DMS114 treated with DMSO at 0.1 percent for 48 hours (cell line): ENCODE results near the gene CHRDL1.
"Not testable (repeated sequence)": the region's sequence is repeated elsewhere in the genome, so short reads cannot be mapped to it uniquely, and the experiment has no call there.

Experiments used
- DNase-seq: peaks from one replicate; lab custom pipeline; 2025; ENCODE audit not compliant: unreplicated experiment; lab: John Stamatoyannopoulos, UW

Gene CHRDL1, protein sequence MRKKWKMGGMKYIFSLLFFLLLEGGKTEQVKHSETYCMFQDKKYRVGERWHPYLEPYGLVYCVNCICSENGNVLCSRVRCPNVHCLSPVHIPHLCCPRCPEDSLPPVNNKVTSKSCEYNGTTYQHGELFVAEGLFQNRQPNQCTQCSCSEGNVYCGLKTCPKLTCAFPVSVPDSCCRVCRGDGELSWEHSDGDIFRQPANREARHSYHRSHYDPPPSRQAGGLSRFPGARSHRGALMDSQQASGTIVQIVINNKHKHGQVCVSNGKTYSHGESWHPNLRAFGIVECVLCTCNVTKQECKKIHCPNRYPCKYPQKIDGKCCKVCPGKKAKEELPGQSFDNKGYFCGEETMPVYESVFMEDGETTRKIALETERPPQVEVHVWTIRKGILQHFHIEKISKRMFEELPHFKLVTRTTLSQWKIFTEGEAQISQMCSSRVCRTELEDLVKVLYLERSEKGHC

DNA sequence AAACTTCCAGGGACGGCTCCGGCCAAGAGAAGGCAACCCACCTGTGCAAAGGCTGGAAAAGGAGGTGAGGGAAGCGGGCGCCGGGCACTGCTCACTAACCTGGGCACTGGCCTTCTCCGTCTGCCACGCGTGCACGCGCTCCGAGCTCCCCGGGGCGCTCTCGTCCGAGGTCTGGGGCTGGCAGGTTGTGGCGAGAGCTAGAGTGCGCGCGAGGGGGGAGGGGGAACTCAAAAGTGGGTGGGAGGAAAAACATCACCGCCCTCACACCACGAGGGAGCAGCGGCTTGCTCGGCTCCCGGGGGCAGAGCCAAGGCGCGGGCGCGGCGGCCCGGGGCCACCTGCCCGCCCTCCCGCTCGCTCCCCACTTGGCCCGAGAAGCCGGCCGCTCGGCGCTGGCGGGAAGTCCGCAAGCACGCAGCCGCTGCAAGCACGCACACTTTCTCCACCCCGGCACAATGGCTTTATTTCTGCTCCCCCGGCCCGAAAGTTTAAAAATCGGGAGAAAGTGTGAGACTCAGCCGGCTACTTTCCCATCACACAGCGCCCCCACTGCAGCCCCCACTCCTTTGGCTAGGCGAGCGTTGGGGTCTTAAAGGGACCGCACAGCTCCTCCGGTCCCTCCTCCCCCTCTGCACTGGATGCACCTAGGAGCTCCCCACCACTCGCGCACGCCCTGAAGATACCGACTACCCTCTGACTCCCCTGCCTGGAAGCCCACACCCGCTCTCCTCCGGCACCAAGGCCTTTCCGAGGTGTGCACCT, at the start of gene CHRDL1:
Gene CHRDL1, minus strand, starts transcription at position 173 of the 762 bp plus-strand sequence. CDS start 3,636 bp downstream, outside the sequence.
- no peak for DNase-seq

DNA sequence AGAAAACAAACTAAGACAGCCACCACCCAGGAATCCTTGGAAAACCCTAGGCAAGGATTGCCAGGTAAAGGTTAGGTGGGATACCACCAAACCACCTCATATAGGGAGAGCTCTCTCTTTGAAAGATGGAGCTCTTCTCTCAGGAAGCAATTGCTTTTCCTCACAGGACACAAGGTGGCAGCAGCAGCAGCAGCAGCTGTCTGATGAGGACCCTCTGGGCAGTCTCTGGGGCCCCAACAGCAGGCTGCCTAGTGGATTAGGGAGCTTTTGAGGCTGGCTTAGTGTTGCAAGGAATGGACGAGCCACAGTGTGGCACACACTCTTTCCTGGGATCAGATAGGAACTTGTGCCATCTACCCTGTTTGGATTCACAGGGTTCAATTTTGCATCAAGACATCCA, 41.4 kb upstream of the CHRDL1 start:
- no peak for DNase-seq

DNA sequence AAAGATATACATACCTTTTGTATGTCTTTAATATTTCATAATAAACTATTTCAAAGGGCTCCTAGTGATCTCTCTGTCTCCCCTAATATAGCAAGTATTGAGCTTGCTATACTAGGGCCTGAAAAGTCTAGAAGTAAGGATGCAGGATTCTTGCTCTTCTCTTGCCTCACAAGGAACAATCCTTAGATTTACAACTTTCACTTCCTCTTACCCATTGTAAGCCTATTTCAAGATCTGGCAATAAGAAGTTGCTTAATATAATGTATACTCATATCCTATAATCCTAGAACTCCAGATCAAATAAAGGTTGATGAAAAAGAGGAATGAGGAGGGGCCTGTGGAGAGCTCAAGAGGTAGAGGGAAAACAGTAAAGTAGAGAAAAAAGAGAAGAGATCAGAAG, 40.8 kb upstream of the CHRDL1 start:
- no peak for DNase-seq

DNA sequence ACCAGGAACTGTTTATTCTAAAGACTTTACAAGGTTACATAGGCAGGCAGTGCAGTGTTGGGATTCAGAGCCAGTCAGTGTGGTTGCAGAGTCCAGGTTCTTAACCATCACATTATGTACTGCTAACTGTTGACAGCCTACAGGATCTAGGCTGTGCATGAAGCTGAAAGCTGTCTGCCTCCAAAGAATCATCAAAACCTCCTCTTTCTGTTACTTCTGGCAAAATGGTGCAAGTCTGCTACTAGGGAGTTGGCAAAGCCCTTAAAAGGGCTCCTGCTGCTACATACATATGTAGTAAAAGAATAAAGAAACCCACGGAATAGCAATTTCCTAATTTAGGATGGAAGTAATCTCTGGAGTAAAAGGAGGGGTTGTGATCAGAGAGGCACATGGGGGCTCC, 40.4 kb upstream of the CHRDL1 start:
- DNase-seq: no peak

DNA sequence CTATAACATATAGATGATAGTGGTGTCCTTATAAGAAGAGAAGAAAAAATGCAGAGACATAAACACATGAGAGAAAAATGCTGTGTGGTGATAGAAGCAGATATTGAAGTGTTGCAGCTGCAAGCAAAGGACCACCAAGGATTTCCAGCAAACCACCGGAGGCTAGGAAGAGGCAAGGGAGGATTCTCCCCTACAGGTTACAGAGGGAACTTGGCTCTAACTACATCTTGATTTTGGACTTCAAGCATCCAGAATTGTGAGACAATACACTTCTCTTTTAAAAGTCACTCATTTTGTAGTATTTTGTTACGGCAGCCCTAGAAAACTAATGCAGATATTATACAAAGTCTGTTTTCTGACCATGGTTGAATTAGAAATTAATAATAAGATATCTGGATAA, 30.4 kb upstream of the CHRDL1 start:
- DNase-seq: no peak

DNA sequence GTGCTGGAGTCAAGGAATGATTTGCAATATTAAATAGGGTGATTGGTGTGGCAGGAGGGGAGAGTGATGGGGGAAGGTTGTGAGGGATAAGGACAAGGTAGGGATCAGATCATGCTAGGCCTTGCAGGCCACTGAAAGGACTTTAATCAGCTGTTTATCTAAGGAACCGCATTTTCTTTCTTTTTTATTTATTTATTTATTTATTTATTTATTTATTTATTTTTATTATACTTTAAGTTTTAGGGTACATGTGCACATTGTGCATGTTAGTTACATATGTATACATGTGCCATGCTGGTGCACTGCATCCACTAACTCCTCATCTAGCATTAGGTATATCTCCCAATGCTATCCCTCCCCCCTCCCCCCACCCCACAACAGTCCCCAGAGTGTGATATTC, 20.9 kb upstream of the CHRDL1 start:
- not testable (repeated sequence) for DNase-seq

DNA sequence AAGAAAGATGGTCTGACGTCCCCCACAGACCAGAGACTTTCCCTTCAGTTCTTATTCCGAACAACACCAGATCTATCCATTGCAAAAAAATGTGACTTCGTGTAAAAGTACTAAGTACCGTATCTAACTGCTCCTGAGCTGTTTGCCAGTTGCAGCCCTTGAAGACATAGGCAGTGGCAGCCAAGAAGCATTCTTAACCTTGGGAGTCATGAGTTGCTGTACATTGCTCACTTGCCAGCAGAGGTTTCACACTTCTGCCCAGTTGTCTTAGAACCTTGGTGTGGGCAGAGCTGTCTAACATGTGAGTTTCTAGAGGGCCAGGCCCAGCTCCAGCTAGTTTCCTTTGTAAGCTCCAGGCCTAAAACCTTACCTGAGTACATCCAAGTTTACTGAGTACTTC, 10.5 kb upstream of the CHRDL1 start:
- DNase-seq: no peak

DNA sequence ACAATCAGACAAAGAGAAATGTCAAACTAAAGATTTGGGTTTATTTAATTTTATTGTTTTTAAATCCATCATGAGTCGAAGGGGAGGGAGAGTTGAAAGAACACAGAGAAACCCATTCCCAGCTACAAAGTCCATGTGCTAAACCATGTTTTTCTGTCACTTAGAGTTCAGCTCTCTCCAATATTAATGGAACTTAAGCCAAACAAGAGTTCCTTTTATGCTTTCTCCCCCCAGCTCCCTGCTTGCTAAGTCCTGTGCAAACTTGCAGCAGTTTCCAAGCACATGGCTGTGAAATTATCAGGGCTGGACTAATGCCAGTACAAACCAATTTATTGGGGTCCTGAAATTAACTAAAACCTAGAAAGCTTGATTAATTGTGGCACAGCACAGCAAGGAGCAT, 9.7 kb upstream of the CHRDL1 start:
- no peak for DNase-seq

DNA sequence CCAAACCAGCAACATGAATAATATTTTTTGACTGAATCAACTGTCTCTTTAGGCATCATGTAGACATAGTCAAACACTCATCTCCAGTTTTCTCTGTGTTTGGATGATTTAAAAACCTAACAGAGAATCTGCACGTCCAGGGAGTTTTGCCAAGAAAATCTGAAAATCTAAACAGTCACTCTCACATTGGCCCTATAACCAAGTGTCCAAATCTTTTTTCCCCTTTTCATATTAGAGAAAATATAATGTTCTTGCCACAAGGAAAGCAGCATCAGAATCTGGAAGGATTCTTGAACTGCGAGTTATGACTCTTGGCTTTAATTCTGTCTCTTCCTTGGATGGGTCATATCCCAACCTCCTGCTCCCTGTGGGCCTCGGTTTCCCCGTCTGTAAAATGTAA, 8.8 kb upstream of the CHRDL1 start:
- no peak for DNase-seq

DNA sequence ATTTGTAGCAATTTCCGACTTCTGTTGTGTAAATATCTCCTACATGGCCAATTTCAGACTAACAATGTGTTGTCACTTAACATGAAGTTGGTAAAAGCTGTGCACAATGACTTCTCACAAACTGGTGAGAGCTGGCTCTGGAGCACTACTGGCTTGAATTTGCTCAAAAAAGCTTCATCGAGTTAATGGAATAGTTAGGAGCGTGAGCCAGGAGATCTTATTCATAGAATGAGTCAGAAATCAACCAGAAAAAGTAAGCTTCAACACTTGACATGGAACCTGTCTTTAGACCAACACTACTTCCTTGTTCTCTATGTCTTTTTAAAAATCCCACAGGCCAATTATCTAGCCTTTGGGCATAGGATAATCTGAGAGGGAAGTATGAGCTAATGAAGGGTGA, 7.9 kb upstream of the CHRDL1 start:
- no peak for DNase-seq

DNA sequence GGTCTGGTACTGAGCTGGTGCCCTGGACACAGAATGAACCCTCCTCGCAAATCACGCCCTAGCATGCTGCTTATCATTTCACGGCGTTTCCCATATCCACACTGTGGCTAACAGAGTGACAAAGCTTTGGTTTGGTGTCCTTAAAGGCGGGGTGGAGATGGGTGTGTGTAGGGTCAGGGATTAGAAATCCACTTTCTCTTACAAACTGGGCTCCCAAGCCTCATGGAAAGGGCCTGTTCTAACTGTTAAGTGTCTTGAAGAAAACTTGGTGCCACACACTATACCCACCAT, 735 bp upstream of the CHRDL1 start:
- no peak for DNase-seq

DNA sequence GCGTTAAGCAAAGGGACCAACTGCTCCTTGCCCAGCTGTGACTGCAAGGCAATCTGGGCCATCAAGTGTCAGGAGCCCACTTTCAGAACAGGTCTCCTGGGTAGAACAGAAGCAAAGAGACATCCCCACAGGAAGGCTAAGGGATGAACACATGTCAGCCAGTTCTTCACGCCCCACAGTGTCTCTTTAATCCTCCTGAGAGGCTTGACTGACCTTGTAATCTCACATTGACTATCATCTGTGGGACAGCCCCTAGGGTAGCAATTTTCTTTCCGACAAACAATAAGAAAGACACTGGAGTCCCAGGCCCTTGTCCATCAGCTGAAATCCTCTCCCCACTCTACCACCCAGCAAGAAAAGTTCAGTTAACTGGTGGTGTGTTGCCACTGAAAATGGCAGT, 1.0 kb downstream of the CHRDL1 start:
- DNase-seq: no peak

DNA sequence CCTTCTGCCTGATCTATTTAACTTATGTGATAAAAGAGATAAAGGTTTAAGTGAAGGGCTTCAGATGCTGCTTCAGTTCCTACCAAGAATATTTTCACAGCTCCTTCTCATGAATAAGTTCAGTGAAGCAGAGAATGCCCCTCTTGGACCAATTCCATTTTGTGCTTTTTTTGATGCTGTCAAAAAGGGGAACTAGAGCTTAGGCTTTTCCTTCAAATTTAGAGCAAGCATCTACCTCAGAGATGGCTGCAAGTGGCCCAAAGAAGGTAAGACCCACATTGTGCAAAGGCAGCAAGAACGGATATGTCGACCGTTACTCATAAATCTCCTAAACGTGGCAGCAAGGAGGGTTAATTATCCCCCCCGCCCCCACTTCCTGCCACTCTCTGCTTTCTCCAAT, 4.5 kb downstream of the CHRDL1 start:
- no peak for DNase-seq

DNA sequence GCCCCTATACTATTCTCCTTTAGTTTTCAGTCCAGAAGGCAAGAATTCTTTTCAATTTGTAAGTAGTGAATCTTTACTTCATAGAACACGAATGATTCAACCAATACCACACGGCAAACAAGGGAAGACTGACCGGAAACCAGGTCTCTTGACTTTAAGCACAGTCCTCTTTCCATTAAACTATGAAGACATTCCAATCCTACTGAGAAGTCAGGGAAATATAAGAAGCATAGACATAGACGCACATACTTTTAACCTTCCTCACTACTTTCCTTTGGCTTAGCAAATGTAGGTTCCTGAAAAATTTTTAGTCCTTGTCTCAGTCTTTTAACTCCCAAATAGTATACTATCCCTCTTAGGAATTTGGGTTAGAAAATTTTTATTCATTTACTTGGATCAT, 9.1 kb downstream of the CHRDL1 start:
- no peak for DNase-seq

DNA sequence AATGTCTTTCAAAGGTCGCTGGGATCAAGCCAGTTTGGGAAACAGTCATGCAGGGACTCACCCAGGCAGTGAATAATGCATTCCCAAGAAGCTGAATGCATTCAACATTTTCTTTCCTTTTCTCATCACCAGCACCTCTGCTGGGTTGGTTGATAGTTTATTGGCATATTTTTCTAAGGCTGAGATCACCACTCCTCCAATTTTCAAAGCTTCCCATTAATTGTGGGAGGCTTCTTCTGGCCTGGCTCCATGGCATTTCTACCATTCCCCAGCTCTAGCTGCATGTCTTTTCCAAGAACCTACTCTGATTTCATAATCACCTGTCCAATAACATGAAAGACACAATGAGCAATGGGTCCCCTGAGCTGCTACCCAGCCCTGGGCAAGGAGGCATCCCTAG, 35.8 kb downstream of the CHRDL1 start:
- no peak for DNase-seq

DNA sequence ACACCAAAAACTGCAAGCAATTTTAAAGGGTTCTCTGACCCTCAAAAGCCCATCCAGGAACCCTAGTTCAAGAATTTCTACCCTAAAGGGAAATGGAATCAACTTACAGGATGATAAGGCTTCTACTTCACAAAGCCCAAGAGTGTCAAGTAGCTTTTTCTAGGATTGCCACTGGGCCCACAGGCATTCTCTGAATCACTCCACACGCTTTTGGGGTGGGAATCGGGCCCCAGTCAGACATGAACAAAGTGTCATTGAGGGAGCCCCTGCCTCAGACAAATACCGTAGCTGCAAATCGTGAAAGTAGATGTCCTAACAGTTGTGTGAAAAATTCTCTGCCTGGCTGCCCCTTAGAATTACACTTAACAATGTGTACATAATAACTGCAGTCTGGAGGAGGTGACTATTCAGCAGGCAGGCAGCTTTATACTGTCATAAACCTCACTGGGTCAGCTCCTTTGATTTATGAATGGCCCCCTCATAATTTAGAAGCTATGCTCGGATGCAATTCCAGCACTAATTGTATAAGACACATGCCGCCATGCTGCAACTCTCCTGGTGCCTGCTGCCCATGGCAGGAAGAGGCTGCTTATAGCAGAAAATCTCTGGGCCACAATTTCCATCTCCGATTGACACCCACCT, 36.7 kb downstream of the CHRDL1 start:
- DNase-seq: no peak

DNA sequence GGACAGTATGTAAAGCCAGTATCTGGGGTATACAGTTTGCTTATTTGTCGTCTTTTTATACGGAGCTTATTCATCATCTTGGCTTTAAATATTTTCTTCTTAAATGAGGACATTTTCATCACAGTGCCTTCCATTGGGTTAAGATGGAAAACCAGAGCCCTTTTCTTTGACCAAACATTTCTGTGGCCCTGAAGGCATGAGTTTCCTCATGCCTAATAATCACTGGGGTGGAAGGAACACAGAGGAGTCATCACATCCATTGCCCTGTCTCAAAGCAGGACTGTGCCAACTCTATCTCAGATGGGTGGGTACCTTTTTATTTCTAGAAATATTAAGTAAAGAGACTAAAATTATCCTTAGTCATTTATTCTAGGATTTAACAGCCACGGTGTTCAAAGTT, 40.0 kb downstream of the CHRDL1 start:
- DNase-seq: no peak

DNA sequence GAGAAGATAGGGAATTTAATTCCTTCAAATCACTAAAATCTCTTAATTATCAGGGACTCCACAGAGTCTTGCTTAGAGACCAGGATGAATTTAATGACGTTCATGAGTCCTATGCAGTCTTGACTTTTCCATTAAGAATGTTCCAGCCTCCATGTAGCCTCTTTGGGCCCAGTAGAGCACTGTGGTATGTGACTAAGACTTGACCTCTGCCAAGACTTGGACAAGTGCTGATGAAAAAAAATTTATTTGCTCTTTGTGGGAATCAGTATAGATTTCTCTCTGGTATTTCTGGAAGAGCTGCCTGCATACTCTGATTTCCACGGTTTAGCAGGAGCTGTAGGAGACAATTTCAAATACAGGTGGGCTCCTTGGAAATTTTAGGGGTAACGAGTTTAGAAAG, 40.6 kb downstream of the CHRDL1 start:
- no peak for DNase-seq

DNA sequence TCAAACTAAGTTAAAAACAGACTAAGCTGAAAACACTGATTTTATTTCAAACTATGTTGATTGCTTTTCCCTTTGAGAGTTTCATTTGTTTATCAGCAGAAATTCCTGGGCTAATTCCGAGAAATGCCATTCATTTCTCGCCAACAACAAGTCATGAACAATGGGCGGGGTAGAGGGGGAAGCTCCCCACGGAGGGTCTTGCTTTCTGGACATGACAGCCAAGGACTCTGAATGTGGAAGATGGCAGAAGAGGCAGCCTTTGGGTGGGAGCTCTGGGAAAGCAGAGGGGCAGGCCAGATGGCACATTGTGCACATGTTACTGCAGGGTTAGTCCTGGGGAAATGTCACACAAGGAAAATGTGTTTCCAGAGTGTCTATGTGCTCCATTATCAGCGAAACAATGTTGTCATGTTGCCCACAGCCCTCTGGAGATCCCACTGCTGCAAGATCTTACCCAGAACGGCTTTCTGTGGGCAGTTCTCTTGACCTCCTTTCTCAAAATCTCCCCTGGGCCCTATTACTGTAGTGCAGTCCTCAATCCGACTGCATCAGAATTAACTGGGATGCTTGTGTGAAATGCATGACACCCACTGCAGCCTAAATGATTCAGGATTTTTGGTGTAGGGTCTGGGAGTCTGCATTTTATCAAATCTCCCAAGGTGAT, 45.0 kb downstream of the CHRDL1 start:
- no peak for DNase-seq

DNA sequence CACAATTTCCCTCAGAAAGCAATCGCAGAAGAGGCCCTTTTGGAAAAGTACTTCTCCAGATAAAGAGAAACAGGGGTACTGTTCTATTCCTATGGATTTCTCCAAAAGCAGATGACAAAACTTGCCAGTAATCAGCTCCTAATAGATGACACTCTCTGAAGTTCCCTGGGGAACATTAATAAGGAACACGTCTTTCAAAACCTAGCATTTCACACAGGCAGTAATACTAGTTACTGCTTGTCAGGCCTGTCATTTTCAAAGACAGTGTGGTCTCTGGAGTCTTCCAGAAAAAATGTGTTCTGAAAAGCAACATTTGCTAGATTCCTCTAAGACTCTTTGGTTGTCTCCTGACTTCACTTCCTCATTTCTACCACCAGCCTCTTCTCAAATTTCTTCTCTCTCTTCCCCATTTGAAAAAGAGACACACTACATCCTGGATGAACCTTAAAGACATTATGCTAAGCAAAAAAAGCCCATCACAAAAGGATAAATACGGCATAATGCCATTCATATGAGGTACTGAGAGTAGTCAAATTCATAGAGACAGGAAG, 47.3 kb downstream of the CHRDL1 start:
- DNase-seq: no peak

DNA sequence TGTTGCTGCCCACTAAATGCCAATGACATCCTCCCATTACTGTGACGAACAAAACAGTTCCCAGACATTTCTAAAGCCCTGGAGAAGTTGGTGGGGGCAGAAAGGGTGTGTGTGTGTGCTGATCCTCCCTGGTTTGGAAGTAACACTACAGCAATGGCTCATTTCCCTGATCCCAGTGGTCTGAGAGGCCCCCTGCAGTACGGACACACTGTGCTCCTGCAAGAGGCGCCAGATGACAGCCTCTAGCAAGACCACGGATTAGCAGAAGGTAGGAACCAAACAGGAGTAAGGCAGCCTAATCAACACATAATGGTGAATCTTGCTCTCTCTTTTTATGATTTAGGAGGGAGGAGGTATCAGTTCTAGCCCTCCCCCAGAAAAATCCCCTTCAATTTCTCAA, 49.6 kb downstream of the CHRDL1 start:
- no peak for DNase-seq
